ENCODE measurements around the gene IPO13.

Gene IPO13

DNA sequence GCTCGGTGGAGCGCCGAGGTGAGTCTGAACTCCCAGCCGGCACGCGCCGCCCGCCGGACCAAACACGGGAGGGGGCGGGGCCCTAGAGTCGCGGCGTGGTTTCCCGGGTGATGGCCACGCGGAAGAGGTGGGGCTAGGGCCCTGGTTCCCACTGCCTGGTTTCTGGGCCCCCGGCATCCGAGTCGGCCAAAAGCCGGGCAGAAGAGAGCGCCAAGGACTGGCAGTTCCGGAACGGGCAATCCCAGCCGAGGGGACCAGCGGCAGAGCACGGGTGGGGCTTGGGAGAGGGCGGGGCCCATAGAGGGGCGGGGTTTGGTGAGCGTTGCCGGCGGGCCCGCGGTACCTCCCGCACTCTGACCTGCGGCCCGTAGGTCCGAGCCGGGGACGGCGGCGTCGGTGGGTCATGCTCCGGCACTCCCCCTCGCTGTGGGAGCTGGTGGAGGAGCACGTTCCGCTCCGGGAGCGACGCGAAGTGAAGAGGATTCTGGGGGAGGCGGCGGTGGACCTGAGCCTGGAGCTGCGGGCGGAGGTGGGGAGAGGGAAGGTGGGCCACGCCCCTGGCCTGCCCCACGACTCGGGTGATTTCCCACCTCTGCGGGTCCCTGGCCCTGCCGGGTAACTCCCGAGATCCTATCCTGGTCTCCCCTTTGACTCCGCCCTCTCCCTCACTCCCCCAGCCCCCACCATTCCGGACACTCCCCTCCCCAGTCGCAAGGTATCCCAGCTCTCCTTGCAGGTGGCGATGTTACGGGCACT is 44.9 kb downstream of the IPO13 start, which contains the start of gene CCDC24:
TSS of gene CCDC24 (plus strand) at position 124 of the 756 bp plus-strand sequence. CDS start at position 404, 280 bp downstream.
- Histone ChIP-seq H3K9me3 (ENCODE audit: control insufficient read depth, low read length) (no peaks in the 10 kb centered on the region), H3K4me1 (peaks cover 2% of the 10 kb centered on the region), H3K4me3 (ENCODE audit: low read depth, low read length) (peak within 1 kb of the TSS; percentile 70), H3K4me2 (ENCODE audit: low read length) (peak within 1 kb of the TSS; percentile 87), H3K27me3 (ENCODE audit: control insufficient read depth, insufficient read depth, low read length) (no peaks in the 10 kb centered on the region), H3K79me2 (no peaks in the 10 kb centered on the region), H3K36me3 (ENCODE audit: control insufficient read depth, insufficient read depth, low read length) (no peaks in the 10 kb centered on the region), H3K9ac (peak within 1 kb of the TSS; percentile 19), H2AFZ (peak within 1 kb of the TSS; percentile 85), H3K27ac (peak within 1 kb of the TSS; percentile 86)
- no peak for TF ChIP-seq CTCF (IDR thresholded peaks at IDR 0.05)

GRCh38 chr1:43992232-43992995 is 45.7 kb downstream of the IPO13 start:
- H3K27ac ChIP-seq = peak overlapping the region; percentile 86
- no peaks in the 10 kb centered on the region for H3K27me3 ChIP-seq (ENCODE audit: control insufficient read depth, insufficient read depth, low read length)
- peak overlapping the region; percentile 87 for H3K4me2 ChIP-seq (ENCODE audit: low read length)
- no peaks in the 10 kb centered on the region for H3K9me3 ChIP-seq (ENCODE audit: control insufficient read depth, low read length)
- no peak for TF ChIP-seq CTCF (IDR thresholded peaks at IDR 0.05)
- no peaks in the 10 kb centered on the region for H3K36me3 ChIP-seq (ENCODE audit: control insufficient read depth, insufficient read depth, low read length)
- H3K9ac ChIP-seq = peak overlapping the region; percentile 19
- no peaks in the 10 kb centered on the region for H3K79me2 ChIP-seq
- H3K4me1 ChIP-seq = peaks cover 2% of the 10 kb centered on the region
- H2AFZ ChIP-seq = peak overlapping the region; percentile 85
- peak overlapping the region; percentile 70 for H3K4me3 ChIP-seq (ENCODE audit: low read depth, low read length)

DNA sequence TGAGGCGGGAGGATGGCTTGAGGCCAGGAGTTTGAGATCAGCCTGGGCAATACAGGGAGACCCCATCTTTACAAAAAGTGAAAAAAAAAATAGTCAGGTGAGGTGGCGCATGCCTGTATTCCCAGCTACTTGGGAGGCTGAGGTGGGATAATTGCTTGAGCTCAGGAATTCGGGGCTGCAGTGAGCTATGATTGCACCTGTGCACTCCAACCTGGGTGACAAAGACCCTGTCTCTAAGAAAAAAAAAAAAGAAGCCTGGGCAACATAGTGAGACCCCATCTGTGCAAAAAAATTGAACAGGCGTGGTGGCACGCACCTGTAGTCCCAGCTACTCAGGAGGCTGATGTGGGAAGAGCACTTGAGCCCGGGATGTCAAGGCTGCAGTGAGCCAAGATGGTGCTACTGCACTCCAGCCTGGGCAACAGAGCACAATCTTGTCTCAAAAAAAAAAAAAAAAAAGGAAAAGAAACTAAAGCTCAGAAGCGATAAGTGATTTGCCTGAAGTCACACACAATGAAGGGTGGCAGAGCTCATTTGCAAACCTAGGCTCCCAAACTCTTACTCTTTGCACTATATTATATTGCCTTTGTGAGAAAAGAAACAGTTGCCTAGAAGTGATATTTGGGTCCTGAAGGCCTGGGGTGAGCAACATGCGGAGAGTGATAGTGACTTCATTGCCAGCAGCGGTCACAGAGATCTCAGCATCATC is 46.6 kb downstream of the IPO13 start:
- no peak overlapping the region for H3K27ac ChIP-seq
- H3K4me1 ChIP-seq = peaks cover 2% of the 10 kb centered on the region

GRCh38 chr1:43994071-43994470 is 47.3 kb downstream of the IPO13 start:
- H3K9ac ChIP-seq = no peak overlapping the region
- H2AFZ ChIP-seq = no peak overlapping the region
- no peaks in the 10 kb centered on the region for H3K79me2 ChIP-seq
- no peaks in the 10 kb centered on the region for H3K9me3 ChIP-seq (ENCODE audit: control insufficient read depth, low read length)
- no peak for TF ChIP-seq CTCF (IDR thresholded peaks at IDR 0.05)
- no peak overlapping the region for H3K4me2 ChIP-seq (ENCODE audit: low read length)
- no peak overlapping the region for H3K4me3 ChIP-seq (ENCODE audit: low read depth, low read length)
- no peaks in the 10 kb centered on the region for H3K27me3 ChIP-seq (ENCODE audit: control insufficient read depth, insufficient read depth, low read length)
- no peak overlapping the region for H3K27ac ChIP-seq
- no peaks in the 10 kb centered on the region for H3K36me3 ChIP-seq (ENCODE audit: control insufficient read depth, insufficient read depth, low read length)
- peaks cover 2% of the 10 kb centered on the region for H3K4me1 ChIP-seq

More for the DNA sequence above, 46.6 kb downstream of the IPO13 start:
- no peak for TF ChIP-seq CTCF (IDR thresholded peaks at IDR 0.05)
- Histone ChIP-seq H3K9me3 (ENCODE audit: control insufficient read depth, low read length) (no peaks in the 10 kb centered on the region), H3K79me2 (no peaks in the 10 kb centered on the region), H3K9ac (no peak overlapping the region), H3K36me3 (ENCODE audit: control insufficient read depth, insufficient read depth, low read length) (no peaks in the 10 kb centered on the region), H2AFZ (no peak overlapping the region), H3K27me3 (ENCODE audit: control insufficient read depth, insufficient read depth, low read length) (no peaks in the 10 kb centered on the region), H3K4me2 (ENCODE audit: low read length) (no peak overlapping the region), H3K4me3 (ENCODE audit: low read depth, low read length) (no peak overlapping the region)

Data from parathyroid adenoma (tissue), 2 donors.